Stomach (tissue), 9 donors: ENCODE measurements around the gene KIFAP3. TPM values are rescaled to one million over a fixed set of nuclear protein-coding genes. Genes with fewer than 3 reads are reported as not detected.
A peak's percentile ranks its signal among the peaks of the same experiment; 100 is the strongest.

Experiments used
- DNase-seq, 2 donors: peaks; one replicate each; pipeline versions ENCODE4 v3.0.0 to v3.0.0-alpha.2; 2013 to 2019
- H3K27ac ChIP-seq, 5 donors: fragments of 200-600 bp in 4 of 5; sonication (generic) in 4 of 5; one replicate each; pipeline ENCODE4 v1.5.1; 2013 to 2019; ENCODE audit warnings: mild to moderate bottlenecking in 1 of 5, moderate library complexity in 1 of 5
- H3K27me3 ChIP-seq, 3 donors: fragments of 200-600 bp; sonication (generic); one replicate each; pipeline ENCODE4 v1.5.1; 2017 to 2019; ENCODE audit warnings: mixed run types in 1 of 3
- H3K36me3 ChIP-seq, 4 donors: fragments of 200-600 bp; sonication (generic); 1 replicate in 3 of 4; 2 replicates in 1 of 4; pipeline ENCODE4 v1.5.1; 2016 to 2019
- H3K4me1 ChIP-seq, 4 donors: fragments of 200-600 bp; sonication (generic); one replicate each; pipeline ENCODE4 v1.5.1; 2016 to 2019
- H3K4me3 ChIP-seq, 4 donors: fragments of 200-600 bp; sonication (generic) in 3 of 4; one replicate each; pipeline ENCODE4 v1.5.1; 2016 to 2019; ENCODE audit warnings: mild to moderate bottlenecking in 1 of 4
- H3K9me3 ChIP-seq, 4 donors: fragments of 200-600 bp; sonication (generic); one replicate each; pipeline ENCODE4 v1.5.1; 2016 to 2019
- EP300 ChIP-seq: sonication (generic); formaldehyde crosslinking; IDR thresholded peaks from one replicate; pipeline ENCODE4 v1.6.1; 2017; ENCODE audit warnings: antibody characterized with exemption
- POLR2A ChIP-seq, 4 donors: fragments of 450-650 bp; IDR thresholded peaks; one replicate each; pipeline ENCODE4 v1.6.1; 2016; ENCODE audit warnings: antibody characterized with exemption in 4 of 4, control low read depth in 2 of 4, mild to moderate bottlenecking in 1 of 4, moderate library complexity in 1 of 4
- POLR2AphosphoS5 ChIP-seq, 3 donors: sonication (generic); formaldehyde crosslinking; IDR thresholded peaks; one replicate each; pipeline ENCODE4 v1.6.1; 2016; ENCODE audit warnings: antibody characterized with exemption in 3 of 3
- WGBS, 5 donors: extraction: QIAGEN DNeasy Blood & Tissue Kit in 3 of 5; methylation state at CpG; one replicate each; pipeline versions ENCODE4 v1.1.5 to v1.1.7; 2013 to 2018; 5-methylcytosine and 5-hydroxymethylcytosine counted together
- intact Hi-C: fragments of 100-400 bp; cut with DNase I; formaldehyde crosslinking; loops from one replicate; pipeline ENCODE4 v1.15.1; 2023; ENCODE audit warnings: low total_unique reads
- polyA plus RNA-seq, 3 donors: library from polyadenylated mRNA; stranded (reverse); fragments of 200-250 nt; gene quantifications; one replicate each; pipeline ENCODE4 v1.2.3, GENCODE V29; 2013
- total RNA-seq, 5 donors: library from RNA; depleted of rRNA; stranded (reverse); fragments of >200 nt; gene quantifications; one replicate each; pipeline versions ENCODE4 v1.1.0 to v1.2.3, GENCODE V29; 2014 to 2016
- TF ChIP-seq, protein P1 (sequence below), 7 experiments: fragments of 450-650 bp in 4 of 7; fragments of 200-600 bp in 3 of 7; sonication (generic) in 3 of 7; IDR thresholded peaks; one replicate each; pipeline ENCODE4 v1.5.1; 2016 to 2019; ENCODE audit warnings: antibody characterized with exemption in 7 of 7, control low read depth in 2 of 7, mild to moderate bottlenecking in 1 of 7
- donor health status: healthy with polysubstance abuse.
- donor health status: Bipolar disorder and iron deficiency.
- donor health status: healthy.

Gene KIFAP3
- total and polyA plus RNA-seq, 8 donors: 6.3 to 40.9 (median 11.1) TPM

GRCh38 chr1:169931795-169932231, 142.7 kb downstream of the KIFAP3 start:
- Histone ChIP-seq H3K9me3 (no peaks in the 10 kb centered on the region), H3K4me1 (peaks cover 0 to 21% (median 10%) of the 10 kb centered on the region in 4 donors), H3K27ac (no peak overlapping the region), H3K4me3 (no peak overlapping the region), H3K27me3 (no peaks in the 10 kb centered on the region), H3K36me3 (no peaks in the 10 kb centered on the region)
- 75 to 84% (median 81%) methylated on average over 1 of the region's 1 CpG for WGBS, 5 donors
- TF ChIP-seq POLR2AphosphoS5 (IDR thresholded peaks at IDR 0.05) (no peak), POLR2A (IDR thresholded peaks at IDR 0.05) (no peak), EP300 (no peak)
- TF ChIP-seq, protein P1, sequence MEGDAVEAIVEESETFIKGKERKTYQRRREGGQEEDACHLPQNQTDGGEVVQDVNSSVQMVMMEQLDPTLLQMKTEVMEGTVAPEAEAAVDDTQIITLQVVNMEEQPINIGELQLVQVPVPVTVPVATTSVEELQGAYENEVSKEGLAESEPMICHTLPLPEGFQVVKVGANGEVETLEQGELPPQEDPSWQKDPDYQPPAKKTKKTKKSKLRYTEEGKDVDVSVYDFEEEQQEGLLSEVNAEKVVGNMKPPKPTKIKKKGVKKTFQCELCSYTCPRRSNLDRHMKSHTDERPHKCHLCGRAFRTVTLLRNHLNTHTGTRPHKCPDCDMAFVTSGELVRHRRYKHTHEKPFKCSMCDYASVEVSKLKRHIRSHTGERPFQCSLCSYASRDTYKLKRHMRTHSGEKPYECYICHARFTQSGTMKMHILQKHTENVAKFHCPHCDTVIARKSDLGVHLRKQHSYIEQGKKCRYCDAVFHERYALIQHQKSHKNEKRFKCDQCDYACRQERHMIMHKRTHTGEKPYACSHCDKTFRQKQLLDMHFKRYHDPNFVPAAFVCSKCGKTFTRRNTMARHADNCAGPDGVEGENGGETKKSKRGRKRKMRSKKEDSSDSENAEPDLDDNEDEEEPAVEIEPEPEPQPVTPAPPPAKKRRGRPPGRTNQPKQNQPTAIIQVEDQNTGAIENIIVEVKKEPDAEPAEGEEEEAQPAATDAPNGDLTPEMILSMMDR (IDR thresholded peaks at IDR 0.05): no peak
- intact Hi-C loops: no loop called here
- DNase-seq: peak in 1 of 2 donors; percentile 32

DNA sequence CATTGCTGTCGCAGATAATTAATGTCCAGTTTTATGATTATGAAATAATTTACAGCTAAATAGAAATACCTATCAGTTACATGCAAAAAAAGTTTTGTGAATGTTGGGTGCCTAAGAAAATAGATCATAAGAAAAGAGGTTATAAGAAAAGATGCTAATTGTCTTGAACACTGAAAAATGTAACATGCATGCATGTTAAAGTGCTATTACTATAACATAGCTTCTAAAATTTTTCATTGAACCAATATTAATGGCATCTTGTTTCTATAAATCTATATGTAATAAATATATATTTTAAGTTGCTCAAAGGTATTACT, 145.3 kb downstream of the KIFAP3 start:
- TF ChIP-seq POLR2A (IDR thresholded peaks at IDR 0.05) (no peak), POLR2AphosphoS5 (IDR thresholded peaks at IDR 0.05) (no peak), EP300 (no peak)
- TF ChIP-seq, protein P1 (IDR thresholded peaks at IDR 0.05): peak in 1 of 7 experiments; percentile 3
- WGBS, 5 donors: 17 to 27% (median 20%) methylated on average over 1 of the region's 1 CpG
- DNase-seq: no peak
- no peak overlapping the region for H3K27ac ChIP-seq
- no peaks in the 10 kb centered on the region for H3K36me3 ChIP-seq
- intact Hi-C loops: no loop called here
- H3K4me1 ChIP-seq: peaks cover 0 to 13% (median 7%) of the 10 kb centered on the region in 4 donors
- no peak overlapping the region for H3K4me3 ChIP-seq
- H3K9me3 ChIP-seq: no peaks in the 10 kb centered on the region
- no peaks in the 10 kb centered on the region for H3K27me3 ChIP-seq

- intact Hi-C loops: no loop called here
- H3K4me1 ChIP-seq: peaks cover 0 to 9% (median 5%) of the 10 kb centered on the region in 4 donors
- H3K36me3 ChIP-seq: no peaks in the 10 kb centered on the region
- DNase-seq: peak in 1 of 2 donors; percentile 72
- 39 to 45% (median 41%) methylated on average over 6 of the region's 6 CpGs for WGBS, 5 donors
- no peaks in the 10 kb centered on the region for H3K9me3 ChIP-seq
- no peak overlapping the region for H3K4me3 ChIP-seq
- no peaks in the 10 kb centered on the region for H3K27me3 ChIP-seq
- TF ChIP-seq, protein P1 (IDR thresholded peaks at IDR 0.05): peak in 5 of 7 experiments; percentile 20 to 59 (median 47)
- no peak for TF ChIP-seq POLR2AphosphoS5 (IDR thresholded peaks at IDR 0.05)
- no peak for TF ChIP-seq EP300
- TF ChIP-seq POLR2A (IDR thresholded peaks at IDR 0.05): no peak
- no peak overlapping the region for H3K27ac ChIP-seq
These were observed 145.9 kb downstream of the KIFAP3 start for GRCh38 chr1:169928438-169929209.

DNA sequence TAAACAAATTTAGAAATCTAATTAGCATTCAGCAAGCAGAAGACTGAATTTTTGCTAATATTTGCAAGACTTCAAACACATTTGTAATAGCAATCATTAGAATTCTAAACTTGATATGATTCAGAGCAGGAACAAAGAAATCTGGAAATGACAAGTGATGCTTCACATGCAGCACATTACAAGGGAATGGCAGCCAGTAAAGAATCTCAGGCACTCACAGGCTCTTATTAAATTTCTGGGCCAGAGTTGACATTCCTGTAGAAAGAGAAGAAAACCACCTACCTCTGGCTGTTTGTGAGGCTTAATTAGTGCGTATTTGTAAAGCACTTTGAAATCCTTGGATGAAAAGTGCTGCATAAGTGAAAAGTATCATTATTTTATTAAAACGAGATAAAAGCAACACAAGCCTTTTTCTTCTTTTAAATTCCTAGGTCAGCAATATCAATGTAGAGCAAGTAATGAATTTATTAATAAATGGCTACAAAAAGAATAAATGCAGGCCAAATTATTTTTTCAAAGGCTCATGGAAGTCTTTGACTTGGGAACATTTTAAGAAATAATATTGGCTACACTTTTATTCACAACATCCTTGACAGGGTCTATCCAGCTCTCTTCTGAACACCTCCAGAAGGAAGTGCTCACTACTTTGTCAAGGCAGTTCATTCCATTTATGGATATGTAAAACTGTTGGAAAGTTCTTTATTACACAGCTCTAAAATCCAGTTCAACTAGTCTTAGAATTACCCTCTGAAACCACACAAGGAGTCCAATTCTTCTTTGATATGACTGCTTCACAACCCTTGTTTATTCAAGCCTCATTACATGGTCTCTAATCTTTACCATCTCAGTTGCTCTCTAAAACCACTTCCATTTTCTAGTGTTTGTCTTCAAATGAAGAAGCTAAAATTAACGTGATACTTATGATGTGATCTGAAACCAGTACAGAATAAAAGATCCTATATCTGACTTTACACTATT, 148.7 kb downstream of the KIFAP3 start:
- H3K4me1 ChIP-seq: no peaks in the 10 kb centered on the region
- intact Hi-C loops: no loop called here
- DNase-seq: peak in 1 of 2 donors; percentile 27
- TF ChIP-seq EP300 (no peak), POLR2AphosphoS5 (IDR thresholded peaks at IDR 0.05) (no peak), POLR2A (IDR thresholded peaks at IDR 0.05) (no peak)
- TF ChIP-seq, protein P1 (IDR thresholded peaks at IDR 0.05): no peak
- no peaks in the 10 kb centered on the region for H3K27me3 ChIP-seq
- H3K36me3 ChIP-seq: peaks cover 0 to 9% (median 6%) of the 10 kb centered on the region in 4 donors
- WGBS, 5 donors: 53 to 63% (median 59%) methylated on average over 3 of the region's 3 CpGs
- no peak overlapping the region for H3K27ac ChIP-seq
- no peak overlapping the region for H3K4me3 ChIP-seq
- H3K9me3 ChIP-seq: no peaks in the 10 kb centered on the region
